Iris pigment epithelial cell (primary cell): ENCODE data around the gene ASIP.
"Not testable (repeated sequence)": the region's sequence is repeated elsewhere in the genome, so short reads cannot be mapped to it uniquely, and the experiment has no call there.

Experiments
- DNase-seq: peaks from one replicate; pipeline ENCODE4 v3.0.0-alpha.2; 2011; ENCODE audit warnings: low read depth

ASIP gene, protein sequence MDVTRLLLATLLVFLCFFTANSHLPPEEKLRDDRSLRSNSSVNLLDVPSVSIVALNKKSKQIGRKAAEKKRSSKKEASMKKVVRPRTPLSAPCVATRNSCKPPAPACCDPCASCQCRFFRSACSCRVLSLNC

GRCh38 chr20:34240693-34241615 lies at the start of gene ASIP:
Gene ASIP (plus strand): TSS chr20:34241423. CDS start chr20:34260375, 18,952 bp downstream.
- DNase-seq, result no peak

DNA sequence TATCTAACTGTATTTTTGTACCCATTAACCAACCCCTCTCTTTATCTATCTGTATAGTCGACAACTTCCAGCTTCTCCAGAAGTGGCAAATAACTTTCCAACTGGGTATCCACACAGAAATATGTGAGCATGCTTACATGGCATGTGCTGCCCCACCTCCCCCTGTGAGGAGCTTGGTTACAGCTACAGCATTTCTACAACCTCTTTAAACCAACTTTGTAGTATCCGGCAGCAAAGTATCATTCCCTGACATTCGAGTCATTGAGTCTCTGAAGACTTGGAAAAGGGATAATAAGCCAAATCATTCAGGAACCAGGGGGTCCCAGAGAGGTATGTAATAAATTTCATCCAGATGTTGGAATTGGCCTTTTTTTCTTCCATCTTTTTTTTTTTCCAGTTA lies 48.2 kb upstream of the ASIP start:
- no peak for DNase-seq

GRCh38 chr20:34199183-34199582 lies 42.0 kb upstream of the ASIP start:
- no peak for DNase-seq

GRCh38 chr20:34200023-34200422 lies 41.2 kb upstream of the ASIP start:
- DNase-seq, result no peak

DNA sequence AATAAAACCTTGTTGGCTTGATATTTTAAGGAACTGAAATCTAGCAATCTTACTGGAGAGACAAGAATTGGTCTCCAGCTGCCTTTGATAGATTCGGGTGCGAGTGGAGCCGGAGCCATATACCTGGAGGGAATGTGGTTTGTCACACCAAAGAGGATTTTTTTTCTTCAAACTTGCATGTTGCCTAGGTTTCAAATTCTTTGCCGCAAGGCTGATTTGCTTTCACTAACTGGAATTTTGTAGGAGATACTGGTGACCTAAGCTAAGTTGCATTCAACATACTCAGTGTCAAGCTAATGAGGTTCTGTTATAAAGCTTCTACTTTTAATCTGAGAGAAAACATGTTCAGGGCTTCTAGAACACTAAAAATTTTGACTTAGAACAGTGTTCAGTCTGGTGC lies 39.7 kb upstream of the ASIP start:
- DNase-seq, result no peak

DNA sequence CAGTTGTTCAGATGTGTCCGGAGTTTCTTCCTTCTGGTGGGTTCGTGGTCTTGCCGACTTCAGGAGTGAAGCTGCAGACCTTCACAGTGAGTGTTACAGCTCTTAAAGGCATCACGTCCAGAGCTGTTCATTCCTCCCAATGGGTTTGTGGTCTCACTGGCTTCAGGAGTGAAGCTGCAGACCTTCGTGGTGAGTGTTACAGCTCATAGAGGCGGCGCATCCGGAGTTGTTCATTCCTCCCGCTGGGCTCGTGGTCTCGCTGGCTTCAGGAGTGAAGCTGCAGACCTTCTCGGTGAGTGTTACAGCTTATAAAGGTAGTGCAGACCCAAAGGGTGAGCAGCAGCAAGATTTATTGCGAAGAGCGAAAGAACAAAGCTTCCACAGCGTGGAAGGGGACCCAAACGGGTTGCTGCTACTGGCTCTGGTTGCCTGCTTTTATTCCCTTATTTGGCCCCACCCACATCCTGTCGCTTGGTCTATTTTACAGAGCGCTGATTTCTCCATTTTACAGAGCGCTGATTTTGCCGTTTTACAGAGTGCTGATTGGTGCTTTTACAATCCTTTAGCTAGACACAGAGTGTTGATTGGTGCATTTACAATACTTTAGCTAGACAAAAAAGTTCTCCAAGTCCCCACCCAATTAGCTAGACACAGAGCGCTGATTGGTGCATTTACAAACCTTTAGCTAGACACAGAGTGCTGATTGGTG lies 35.9 kb upstream of the ASIP start:
- DNase-seq, result not testable (repeated sequence)

GRCh38 chr20:34209111-34209510 lies 32.1 kb upstream of the ASIP start:
- no peak for DNase-seq

DNA sequence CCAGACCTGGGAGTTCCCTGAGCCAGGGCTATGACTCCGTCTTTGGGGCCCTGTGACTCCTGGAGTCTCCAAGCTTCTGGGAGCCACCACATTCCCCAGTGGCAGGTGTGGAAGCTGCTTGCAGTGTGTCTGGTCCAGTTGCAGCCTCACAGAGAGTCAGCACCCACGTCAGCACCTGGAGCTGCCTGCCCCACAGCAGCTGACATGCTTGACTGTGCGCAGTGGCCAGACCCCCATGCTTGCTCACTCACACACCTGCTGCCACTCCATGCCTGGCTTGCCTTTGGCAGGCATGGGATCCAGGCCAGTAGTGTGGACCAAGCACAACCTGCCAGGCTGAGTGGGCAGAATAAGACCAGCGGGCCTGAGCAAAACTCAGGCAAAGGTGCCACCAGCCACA lies 31.0 kb upstream of the ASIP start:
- DNase-seq, result no peak

DNA sequence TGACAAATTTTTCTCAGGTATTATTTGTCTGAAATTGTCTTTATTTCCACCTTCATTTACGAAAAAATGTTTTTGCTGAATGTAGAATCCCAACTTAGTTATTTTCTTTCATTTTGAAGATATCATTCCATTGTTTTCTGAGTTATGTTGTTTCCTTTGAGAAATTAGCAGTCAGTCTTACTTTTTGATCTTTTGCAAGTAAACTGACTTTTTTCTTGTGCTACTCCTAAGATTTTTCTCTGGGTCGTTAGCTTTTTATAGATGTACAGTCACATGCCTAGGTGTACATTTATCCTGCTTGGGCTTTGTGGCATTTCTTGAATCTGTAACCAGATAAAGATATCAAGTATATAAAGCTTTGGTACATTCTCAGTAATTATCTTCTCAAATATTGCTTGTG lies 29.6 kb upstream of the ASIP start:
- no peak for DNase-seq

- DNase-seq, result no peak
Measured at GRCh38 chr20:34213213-34213612, 28.0 kb upstream of the ASIP start.

DNA sequence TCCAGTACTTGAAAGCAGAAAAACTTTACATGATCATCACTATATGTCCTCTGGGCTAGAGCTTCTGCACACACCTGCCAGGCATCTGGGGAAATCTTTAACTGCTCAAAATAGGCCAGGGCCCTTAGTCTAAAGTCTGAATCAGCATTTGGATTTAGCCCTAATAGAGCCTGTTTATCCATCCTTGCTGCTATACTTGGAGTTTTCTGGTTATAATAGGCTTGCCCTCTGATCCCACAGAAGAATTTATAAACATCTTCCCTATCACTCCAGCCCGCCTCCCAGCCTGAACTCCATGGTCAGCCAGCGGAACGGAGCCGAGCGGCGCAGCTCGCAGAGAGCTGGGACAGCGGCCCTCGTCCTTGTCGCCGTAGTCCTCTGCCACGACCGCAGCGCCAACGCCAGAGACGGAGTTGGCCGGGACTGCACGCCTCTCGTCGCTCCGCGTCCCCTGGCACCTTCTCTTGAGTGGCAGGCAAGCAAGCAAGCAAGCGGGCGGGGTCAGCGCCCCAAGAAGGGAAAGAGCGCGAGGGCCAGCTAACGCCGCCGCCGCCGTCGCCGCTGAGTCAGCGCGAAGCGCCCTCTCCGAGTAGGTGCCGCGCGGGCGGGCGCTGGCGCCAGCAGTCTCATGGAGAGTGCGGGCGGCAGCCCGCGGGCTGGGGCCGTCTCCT lies 25.4 kb upstream of the ASIP start:
- DNase-seq, result peak; percentile 78

GRCh38 chr20:34216382-34216742 lies 24.9 kb upstream of the ASIP start:
- DNase-seq, result no peak

DNA sequence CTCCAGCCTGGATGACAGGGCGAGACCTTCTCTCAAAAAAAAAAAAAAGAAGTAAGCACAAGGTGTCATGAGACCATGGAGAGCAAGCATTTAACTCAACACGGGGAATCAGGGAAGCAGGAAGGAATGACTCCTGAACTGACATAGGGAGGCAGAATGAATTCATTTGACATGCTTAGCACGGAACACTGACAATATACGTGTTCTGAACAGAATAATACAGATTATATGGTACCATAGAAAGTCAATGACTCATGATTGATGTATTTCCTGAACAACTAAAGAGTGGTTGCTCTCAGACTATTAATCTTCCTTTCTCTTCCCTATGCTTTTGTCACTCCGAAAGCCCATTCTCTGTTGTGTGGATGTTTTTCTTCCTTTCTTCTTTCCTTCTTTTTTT lies 20.7 kb upstream of the ASIP start:
- peak; percentile 77 for DNase-seq

GRCh38 chr20:34222208-34222607 lies 19.0 kb upstream of the ASIP start:
- peak; percentile 99 for DNase-seq

GRCh38 chr20:34224251-34224650 lies 17.0 kb upstream of the ASIP start:
- DNase-seq, result not testable (repeated sequence)

DNA sequence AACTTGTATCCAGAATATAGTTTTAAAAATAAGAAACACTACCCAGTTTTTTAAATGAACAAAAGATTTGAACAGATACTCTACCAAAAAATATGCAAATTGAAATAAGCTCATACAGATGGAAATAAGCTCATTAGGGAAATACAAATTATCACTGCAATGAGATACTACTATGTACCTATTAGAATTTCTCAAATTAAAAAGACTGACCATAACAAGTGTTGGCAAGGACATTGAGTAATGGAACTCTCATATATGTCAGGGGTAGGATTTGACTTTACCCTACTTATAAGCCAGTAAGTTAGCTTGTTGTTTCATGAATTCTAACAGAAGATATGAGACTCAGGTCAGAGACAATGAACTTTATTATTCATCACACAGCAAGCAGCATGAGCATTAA lies 9.6 kb upstream of the ASIP start:
- no peak for DNase-seq

- no peak for DNase-seq
Measured at GRCh38 chr20:34232494-34233087, 8.6 kb upstream of the ASIP start.

- no peak for DNase-seq
Measured at GRCh38 chr20:34233687-34234086, 7.5 kb upstream of the ASIP start.

- DNase-seq, result no peak
Measured at GRCh38 chr20:34235875-34236274, 5.3 kb upstream of the ASIP start.

DNA sequence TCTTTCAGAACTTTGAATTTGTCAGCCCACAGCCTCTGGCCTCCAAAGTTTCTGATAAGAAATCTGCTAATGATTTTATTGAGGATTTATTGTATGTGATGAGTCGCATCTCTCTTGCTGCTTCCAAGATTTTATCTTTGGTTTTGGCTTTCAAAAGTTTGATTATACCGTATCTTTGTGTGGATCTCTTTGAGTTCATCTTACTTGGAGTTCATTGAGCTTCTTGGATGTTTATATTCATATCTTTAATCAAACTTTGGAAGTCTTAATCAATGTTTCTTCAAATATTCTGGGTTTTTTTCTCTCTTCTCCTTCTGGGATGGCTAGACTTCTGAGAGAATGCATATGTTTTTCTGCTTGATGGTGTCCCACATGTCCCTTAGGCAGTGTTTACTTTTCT lies 3.3 kb upstream of the ASIP start:
- no peak for DNase-seq

DNA sequence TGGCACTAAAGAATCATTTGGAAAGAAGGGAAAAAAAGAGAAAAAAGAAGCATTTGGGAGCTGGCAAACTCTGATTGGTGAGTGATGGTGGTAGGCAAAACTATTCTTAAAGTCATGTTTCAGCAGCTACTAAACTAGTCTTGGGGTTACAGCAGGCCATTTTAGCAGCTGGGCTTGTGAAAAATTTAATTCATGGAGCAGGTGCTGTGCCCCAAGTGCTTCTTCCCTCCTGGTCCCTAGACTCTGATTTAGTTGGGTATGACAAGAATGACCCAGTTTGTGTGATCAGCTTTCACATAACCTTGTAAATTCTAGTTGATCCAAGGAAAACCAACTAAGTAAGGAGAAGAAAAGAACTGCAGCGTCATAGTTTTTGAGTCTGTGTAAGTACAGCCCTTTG lies 1.1 kb upstream of the ASIP start:
- no peak for DNase-seq

GRCh38 chr20:34242015-34242414 lies 792 bp downstream of the ASIP start:
- not testable (repeated sequence) for DNase-seq
